GM12872 (cell line): ENCODE data around the gene OR52H1.

Experiments
- TF ChIP-seq, protein P1 (sequence below): IDR thresholded peaks from 3 replicates; pipeline ENCODE4 v1.5.1; 2011; ENCODE audit warnings: low read depth, mild to moderate bottlenecking, low read length, moderate library complexity; ENCODE audit not compliant: insufficient read depth

The OR52H1 gene

DNA sequence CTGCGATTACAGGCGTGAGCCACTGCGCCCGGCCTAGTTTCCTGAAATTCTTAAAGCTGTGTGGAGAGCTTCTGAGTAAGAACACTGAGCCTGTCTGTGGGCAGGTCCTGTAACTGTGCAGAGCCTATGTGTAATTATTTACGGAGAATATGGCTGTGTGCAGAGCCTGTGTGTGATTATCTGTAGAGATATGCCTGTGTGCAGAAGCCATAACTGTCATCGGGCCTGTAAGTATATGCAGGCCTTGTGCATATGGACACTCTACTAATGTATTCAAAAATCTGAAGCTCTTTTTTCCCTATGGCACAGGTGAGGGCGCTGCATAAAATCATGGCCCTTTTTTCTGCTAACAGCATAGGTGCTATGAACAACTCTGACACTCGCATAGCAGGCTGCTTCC lies 32.2 kb upstream of the OR52H1 start, which contains the start of gene OR52B6:
OR52B6 (plus strand) TSS at position 301 of the 400 bp plus-strand sequence; CDS start at position 301, 0 bp downstream.
- TF ChIP-seq, protein P1, sequence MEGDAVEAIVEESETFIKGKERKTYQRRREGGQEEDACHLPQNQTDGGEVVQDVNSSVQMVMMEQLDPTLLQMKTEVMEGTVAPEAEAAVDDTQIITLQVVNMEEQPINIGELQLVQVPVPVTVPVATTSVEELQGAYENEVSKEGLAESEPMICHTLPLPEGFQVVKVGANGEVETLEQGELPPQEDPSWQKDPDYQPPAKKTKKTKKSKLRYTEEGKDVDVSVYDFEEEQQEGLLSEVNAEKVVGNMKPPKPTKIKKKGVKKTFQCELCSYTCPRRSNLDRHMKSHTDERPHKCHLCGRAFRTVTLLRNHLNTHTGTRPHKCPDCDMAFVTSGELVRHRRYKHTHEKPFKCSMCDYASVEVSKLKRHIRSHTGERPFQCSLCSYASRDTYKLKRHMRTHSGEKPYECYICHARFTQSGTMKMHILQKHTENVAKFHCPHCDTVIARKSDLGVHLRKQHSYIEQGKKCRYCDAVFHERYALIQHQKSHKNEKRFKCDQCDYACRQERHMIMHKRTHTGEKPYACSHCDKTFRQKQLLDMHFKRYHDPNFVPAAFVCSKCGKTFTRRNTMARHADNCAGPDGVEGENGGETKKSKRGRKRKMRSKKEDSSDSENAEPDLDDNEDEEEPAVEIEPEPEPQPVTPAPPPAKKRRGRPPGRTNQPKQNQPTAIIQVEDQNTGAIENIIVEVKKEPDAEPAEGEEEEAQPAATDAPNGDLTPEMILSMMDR = no peak

DNA sequence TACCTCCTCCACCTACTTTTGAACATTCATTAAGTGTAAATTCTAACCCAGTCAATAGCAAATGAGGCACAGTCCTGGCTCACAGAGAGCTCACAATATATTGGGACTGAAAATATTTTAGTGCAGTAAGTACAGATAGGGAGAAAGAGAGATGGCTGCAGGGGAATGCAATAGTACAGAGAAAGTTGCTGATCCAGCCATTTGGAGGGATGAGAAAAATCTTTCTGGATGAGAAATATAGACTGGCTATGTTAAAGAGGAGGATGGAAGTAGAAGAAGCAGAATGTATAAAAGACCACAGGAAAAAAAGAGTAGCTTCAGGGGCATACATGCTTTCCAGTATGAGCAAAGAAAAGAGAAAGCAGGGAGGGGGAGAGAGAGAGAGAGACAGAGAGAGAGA lies 28.8 kb upstream of the OR52H1 start:
- TF ChIP-seq, protein P1 = no peak

DNA sequence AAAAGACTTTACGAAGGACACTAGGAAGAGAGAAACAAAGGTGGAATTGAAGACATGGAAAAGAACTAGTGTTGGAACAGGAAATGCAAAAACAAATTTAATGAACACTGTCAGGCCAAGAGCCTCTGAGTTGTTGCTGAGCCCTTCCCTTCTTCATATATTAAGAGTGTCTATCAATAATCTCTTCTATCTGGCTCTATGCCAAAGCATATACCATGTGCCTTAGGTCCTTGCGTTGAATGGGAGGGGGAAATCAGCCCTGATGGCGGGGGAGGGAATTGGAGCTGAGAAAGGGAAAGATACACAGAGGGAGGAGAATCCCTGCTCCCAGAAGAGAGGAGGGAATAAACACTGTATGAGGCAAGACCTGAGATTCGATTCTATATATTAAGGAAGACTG lies 26.8 kb upstream of the OR52H1 start:
- TF ChIP-seq, protein P1 = no peak

DNA sequence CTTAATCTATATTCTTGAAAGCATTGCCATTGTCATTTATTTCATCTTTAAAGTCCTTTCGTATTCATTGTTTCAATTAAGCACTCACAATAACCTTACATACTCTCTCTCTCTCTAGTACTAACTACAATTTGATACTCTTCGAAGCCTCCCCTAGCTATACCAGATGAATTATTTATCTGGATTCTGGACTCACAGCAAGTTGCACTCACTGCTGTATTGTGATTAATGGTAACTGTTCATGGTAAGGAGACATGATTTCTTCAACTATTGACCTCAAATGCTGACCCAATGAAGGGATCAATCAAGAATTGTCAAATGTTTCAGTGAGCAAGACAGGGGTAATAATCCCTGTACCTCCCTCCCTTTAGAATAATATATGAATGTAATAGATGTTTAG lies 26.3 kb upstream of the OR52H1 start:
- TF ChIP-seq, protein P1 = no peak

DNA sequence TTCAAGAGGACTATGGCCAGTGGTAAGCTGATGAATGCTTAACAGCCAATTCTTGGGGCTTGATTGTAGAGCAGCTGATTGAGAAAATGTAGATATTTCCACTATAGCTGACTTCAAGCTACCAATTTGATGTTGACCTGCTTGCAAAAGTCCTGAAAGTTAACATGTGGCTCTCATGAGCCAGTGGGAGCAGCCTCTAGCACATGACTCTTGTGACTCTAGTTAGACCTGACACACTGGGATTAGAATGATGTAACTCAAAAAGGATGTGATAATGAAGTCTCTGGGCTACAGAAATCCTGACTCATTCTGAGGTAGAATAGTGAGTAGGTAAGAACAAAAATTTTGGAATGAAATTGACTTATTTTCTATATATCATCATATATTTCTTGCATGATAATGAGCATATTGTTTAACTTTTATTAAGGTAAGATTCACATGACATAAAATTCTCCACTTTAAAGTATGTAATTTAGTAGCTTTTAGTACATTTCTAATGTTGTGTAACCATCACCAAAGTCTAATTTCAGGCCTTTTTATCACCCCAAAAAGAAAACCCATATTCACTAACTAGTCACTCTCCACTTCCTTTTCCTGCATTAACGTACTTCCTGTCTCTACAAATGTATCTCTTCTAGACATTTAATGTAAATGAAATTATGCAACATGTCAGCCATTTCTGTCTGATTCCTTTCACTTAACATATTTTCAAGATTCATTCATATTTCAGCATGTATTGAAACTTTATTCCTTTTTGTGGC lies 16.1 kb upstream of the OR52H1 start:
- TF ChIP-seq, protein P1 = no peak

DNA sequence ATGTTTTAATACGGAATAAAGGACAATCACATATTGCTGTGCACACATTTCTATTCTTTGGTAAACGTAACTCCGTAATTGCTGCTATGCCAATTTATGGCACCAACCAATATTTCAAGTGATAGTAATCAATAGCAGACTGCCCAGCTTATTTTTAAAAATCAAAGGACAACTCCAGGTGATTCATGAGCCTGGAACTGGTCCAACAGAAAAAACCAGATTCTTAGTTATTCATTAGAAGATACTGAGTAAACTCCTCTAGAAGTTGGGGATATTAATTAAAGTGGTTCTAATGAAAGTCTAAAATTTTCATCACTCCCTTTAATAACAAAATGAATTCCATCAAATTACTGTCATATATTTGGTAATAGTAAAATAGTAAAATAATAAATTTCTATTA lies 9.4 kb upstream of the OR52H1 start:
- TF ChIP-seq, protein P1 = no peak

DNA sequence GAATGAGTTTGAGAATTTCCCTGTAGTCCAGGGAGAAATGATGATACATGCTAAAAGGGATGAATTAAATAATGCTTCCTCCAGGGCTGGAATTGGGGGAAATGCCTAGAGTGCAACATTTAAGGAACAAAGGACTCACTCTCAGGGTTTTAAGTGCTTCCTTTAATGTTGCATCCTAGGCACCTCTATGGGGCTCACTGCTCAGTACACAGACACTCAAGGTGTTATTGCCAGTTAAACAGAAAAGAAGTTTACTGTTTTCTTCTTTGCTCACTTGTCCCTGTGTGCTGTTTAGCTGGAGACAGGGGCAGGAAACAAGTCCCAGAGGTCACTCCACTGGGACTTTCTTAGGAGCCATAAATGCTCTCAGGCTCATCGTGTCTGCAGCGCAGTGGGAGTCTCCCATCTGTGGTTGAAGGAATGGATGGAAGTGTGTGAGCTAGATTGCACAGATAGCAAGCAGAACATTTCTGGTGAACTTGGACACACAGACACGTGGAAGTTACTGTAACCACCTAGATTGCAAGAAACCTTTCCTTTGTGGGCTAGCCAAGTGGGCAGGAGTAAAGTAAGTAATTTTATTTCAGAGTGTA lies 8.4 kb upstream of the OR52H1 start:
- TF ChIP-seq, protein P1 = no peak
